Measurements from ENCODE around the gene HK2. TPM values are rescaled to one million over a fixed set of nuclear protein-coding genes. Genes with fewer than 3 reads are reported as not detected.

The HK2 gene
- total RNA-seq, 2 donors from 2014 or later: 8.7 to 114 TPM

GRCh38 chr2:74871414-74871813 is 37.5 kb downstream of the HK2 start:
- Histone ChIP-seq H3K27me3 (replicated peaks; ENCODE audit: insufficient read depth) (no peaks in the 10 kb centered on the region), H3K36me3 (no peaks in the 10 kb centered on the region), H3K4me3 (no peak overlapping the region), H3K4me1 (replicated peaks) (no peaks in the 10 kb centered on the region), H3K9me3 (no peaks in the 10 kb centered on the region), H3K27ac (no peak overlapping the region)
- WGBS: 90% methylated on average over 6 of the region's 6 CpGs
- TF ChIP-seq POLR2A (IDR thresholded peaks at IDR 0.05): no peak
- TF ChIP-seq POLR2AphosphoS5 (IDR thresholded peaks at IDR 0.05): no peak
- intact Hi-C loops (cut with DNase I): no loop called here
- DNase-seq (ENCODE audit: low spot score): no peak

- 100% methylated on average over 2 of the region's 2 CpGs for WGBS
- H3K4me1 ChIP-seq (replicated peaks): no peaks in the 10 kb centered on the region
- no peaks in the 10 kb centered on the region for H3K27me3 ChIP-seq (replicated peaks; ENCODE audit: insufficient read depth)
- intact Hi-C loops (cut with DNase I): no loop called here
- H3K9me3 ChIP-seq: no peaks in the 10 kb centered on the region
- no peak overlapping the region for H3K27ac ChIP-seq
- TF ChIP-seq CTCF (IDR thresholded peaks at IDR 0.05) (no peak), POLR2A (IDR thresholded peaks at IDR 0.05) (no peak), POLR2AphosphoS5 (IDR thresholded peaks at IDR 0.05) (no peak)
- no peak for DNase-seq (ENCODE audit: low spot score)
- no peak overlapping the region for H3K4me3 ChIP-seq
- no peaks in the 10 kb centered on the region for H3K36me3 ChIP-seq
Observed at GRCh38 chr2:74872389-74872836, 38.5 kb downstream of the HK2 start.

GRCh38 chr2:74873012-74873665 is 39.2 kb downstream of the HK2 start:
- H3K27ac ChIP-seq: no peak overlapping the region
- WGBS: 92% methylated on average over 7 of the region's 7 CpGs
- H3K9me3 ChIP-seq: no peaks in the 10 kb centered on the region
- no peaks in the 10 kb centered on the region for H3K4me1 ChIP-seq (replicated peaks)
- no peaks in the 10 kb centered on the region for H3K36me3 ChIP-seq
- no peak for DNase-seq (ENCODE audit: low spot score)
- H3K4me3 ChIP-seq: no peak overlapping the region
- no peak for TF ChIP-seq CTCF (IDR thresholded peaks at IDR 0.05)
- TF ChIP-seq POLR2AphosphoS5 (IDR thresholded peaks at IDR 0.05): no peak
- no peak for TF ChIP-seq POLR2A (IDR thresholded peaks at IDR 0.05)
- intact Hi-C loops (cut with DNase I): no loop called here
- no peaks in the 10 kb centered on the region for H3K27me3 ChIP-seq (replicated peaks; ENCODE audit: insufficient read depth)

GRCh38 chr2:74873678-74874640 is 40.0 kb downstream of the HK2 start:
- no peak for TF ChIP-seq POLR2A (IDR thresholded peaks at IDR 0.05)
- TF ChIP-seq CTCF (IDR thresholded peaks at IDR 0.05): no peak
- no peak for TF ChIP-seq POLR2AphosphoS5 (IDR thresholded peaks at IDR 0.05)
- intact Hi-C loops (cut with DNase I): no loop called here

GRCh38 chr2:74876081-74876886 is 42.4 kb downstream of the HK2 start:
- Histone ChIP-seq H3K27ac (no peak overlapping the region), H3K9me3 (no peaks in the 10 kb centered on the region), H3K27me3 (replicated peaks; ENCODE audit: insufficient read depth) (no peaks in the 10 kb centered on the region), H3K36me3 (no peaks in the 10 kb centered on the region), H3K4me3 (no peak overlapping the region), H3K4me1 (replicated peaks) (no peaks in the 10 kb centered on the region)
- 51% methylated on average over 13 of the region's 13 CpGs for WGBS
- intact Hi-C loops (cut with DNase I): loop anchor here (1.0 kb wide), 1 partner anchor 161 kb away; no protein-coding TSS in a partner anchor
- peak; percentile 45 for DNase-seq (ENCODE audit: low spot score)
- TF ChIP-seq POLR2A (IDR thresholded peaks at IDR 0.05): no peak
- TF ChIP-seq CTCF (IDR thresholded peaks at IDR 0.05): peak; percentile 41 to 81 (median 69)
- peak; percentile 11 for TF ChIP-seq POLR2AphosphoS5 (IDR thresholded peaks at IDR 0.05)

More at GRCh38 chr2:74873678-74874640, 40.0 kb downstream of the HK2 start:
- no peak overlapping the region for H3K27ac ChIP-seq
- H3K27me3 ChIP-seq (replicated peaks; ENCODE audit: insufficient read depth): no peaks in the 10 kb centered on the region
- 91% methylated on average over 26 of the region's 26 CpGs for WGBS
- no peak for DNase-seq (ENCODE audit: low spot score)
- no peaks in the 10 kb centered on the region for H3K9me3 ChIP-seq
- no peak overlapping the region for H3K4me3 ChIP-seq
- H3K4me1 ChIP-seq (replicated peaks): no peaks in the 10 kb centered on the region
- H3K36me3 ChIP-seq: no peaks in the 10 kb centered on the region

All from prostate gland (tissue), 2 donors.